Measurements from ENCODE around the gene CCDC126. TPM values are rescaled to one million over a fixed set of nuclear protein-coding genes. Genes with fewer than 3 reads are reported as not detected.

Gene CCDC126
- total and polyA plus RNA-seq, 2 of the 8 experiments (the other 6 are each of a cell fraction or from before 2014, with no cell fraction given): 1.4 to 5.3 TPM

DNA sequence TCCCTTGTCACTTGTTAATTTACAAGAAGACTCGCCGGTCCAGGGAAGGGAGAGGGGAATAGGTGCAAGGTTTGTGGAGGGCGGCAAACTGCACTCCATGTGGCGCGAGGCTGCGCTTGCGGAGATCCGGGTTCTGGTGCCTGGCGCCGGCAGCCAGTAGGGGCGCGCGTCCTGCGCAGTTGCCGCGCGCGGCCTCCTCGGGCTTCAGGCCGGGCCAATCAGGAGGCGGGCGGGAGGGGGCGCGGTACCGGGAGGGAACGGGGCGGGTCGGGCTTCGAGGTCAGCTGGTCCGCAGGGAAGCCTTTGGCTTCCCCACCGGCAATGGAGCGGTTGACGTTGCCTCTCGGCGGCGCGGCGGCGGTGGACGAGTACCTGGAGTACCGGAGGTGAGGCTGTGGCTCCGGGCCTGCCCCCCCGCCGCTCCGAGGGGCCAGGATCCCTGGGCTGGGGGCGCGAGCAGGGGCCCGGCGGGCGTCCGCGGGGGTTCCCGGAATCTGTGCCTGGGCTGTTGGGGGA, 82.8 kb downstream of the CCDC126 start, which contains the start of gene FAM221A (continued):
- TF ChIP-seq, protein P1, sequence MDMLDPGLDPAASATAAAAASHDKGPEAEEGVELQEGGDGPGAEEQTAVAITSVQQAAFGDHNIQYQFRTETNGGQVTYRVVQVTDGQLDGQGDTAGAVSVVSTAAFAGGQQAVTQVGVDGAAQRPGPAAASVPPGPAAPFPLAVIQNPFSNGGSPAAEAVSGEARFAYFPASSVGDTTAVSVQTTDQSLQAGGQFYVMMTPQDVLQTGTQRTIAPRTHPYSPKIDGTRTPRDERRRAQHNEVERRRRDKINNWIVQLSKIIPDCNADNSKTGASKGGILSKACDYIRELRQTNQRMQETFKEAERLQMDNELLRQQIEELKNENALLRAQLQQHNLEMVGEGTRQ (IDR thresholded peaks at IDR 0.05; ENCODE audit: low read length): peak; percentile 43; the same call in 1 of the 2 replicates
- peak; percentile 67; the same call in 1 of the 2 replicates for TF ChIP-seq GTF2F1 (IDR thresholded peaks at IDR 0.05; ENCODE audit: borderline replicate concordance, low read depth, low read length)
- TF ChIP-seq JUND (IDR thresholded peaks at IDR 0.05; ENCODE audit: low read length): no peak
- TF ChIP-seq ASH2L (IDR thresholded peaks at IDR 0.05; ENCODE audit: low read length): no peak
- TF ChIP-seq, protein P2, sequence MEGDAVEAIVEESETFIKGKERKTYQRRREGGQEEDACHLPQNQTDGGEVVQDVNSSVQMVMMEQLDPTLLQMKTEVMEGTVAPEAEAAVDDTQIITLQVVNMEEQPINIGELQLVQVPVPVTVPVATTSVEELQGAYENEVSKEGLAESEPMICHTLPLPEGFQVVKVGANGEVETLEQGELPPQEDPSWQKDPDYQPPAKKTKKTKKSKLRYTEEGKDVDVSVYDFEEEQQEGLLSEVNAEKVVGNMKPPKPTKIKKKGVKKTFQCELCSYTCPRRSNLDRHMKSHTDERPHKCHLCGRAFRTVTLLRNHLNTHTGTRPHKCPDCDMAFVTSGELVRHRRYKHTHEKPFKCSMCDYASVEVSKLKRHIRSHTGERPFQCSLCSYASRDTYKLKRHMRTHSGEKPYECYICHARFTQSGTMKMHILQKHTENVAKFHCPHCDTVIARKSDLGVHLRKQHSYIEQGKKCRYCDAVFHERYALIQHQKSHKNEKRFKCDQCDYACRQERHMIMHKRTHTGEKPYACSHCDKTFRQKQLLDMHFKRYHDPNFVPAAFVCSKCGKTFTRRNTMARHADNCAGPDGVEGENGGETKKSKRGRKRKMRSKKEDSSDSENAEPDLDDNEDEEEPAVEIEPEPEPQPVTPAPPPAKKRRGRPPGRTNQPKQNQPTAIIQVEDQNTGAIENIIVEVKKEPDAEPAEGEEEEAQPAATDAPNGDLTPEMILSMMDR (IDR thresholded peaks at IDR 0.05; ENCODE audit: control extremely low read depth in 1 of 3, insufficient read depth in 1 of 3, low read depth in 1 of 3, low read length in 3 of 3): peak; percentile 71 to 79 (median 76)
- no peak for TF ChIP-seq CHD1 (IDR thresholded peaks at IDR 0.05; ENCODE audit: low read depth, low read length)
- TF ChIP-seq, protein P3, sequence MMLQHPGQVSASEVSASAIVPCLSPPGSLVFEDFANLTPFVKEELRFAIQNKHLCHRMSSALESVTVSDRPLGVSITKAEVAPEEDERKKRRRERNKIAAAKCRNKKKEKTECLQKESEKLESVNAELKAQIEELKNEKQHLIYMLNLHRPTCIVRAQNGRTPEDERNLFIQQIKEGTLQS (IDR thresholded peaks at IDR 0.05; ENCODE audit: insufficient read depth, low read depth, low read length): no peak
- no peak for TF ChIP-seq SUZ12 (IDR thresholded peaks at IDR 0.05; ENCODE audit: low read length)
- no peak for TF ChIP-seq CEBPB (IDR thresholded peaks at IDR 0.05; ENCODE audit: low read depth, low read length)
- TF ChIP-seq SIRT6 (IDR thresholded peaks at IDR 0.05; ENCODE audit: low read length): no peak
- no peak for TF ChIP-seq BACH1 (IDR thresholded peaks at IDR 0.05; ENCODE audit: low read length)
- TF ChIP-seq CHD2 (IDR thresholded peaks at IDR 0.05; ENCODE audit: low read length): no peak
